K562 (cell line): ENCODE results near the gene SLC9A1. TPM values are rescaled to one million over a fixed set of nuclear protein-coding genes. Genes with fewer than 3 reads are reported as not detected.
A peak's percentile ranks its signal among the peaks of the same experiment; 100 is the strongest.

Experiments used
- CEBPZ ChIP-seq: fragments of 150-350 bp; IDR thresholded peaks from 2 replicates; pipeline ENCODE4 v1.6.1; 2014; ENCODE audit warnings: low read depth, mild to moderate bottlenecking, low read length, borderline replicate concordance
- DDX20 ChIP-seq: fragments of 450-650 bp; IDR thresholded peaks from 2 replicates; pipeline ENCODE4 v1.6.1; 2016; ENCODE audit warnings: missing genetic modification characterization, low read depth, mild to moderate bottlenecking, missing compliant biosample characterization, moderate library complexity
- GATAD2B ChIP-seq: fragments of 450-650 bp; IDR thresholded peaks from 2 replicates; pipeline ENCODE4 v1.6.1; 2017; ENCODE audit warnings: mild to moderate bottlenecking, borderline replicate concordance
- HDAC1 ChIP-seq, 2 experiments: fragments of 450-650 bp; IDR thresholded peaks; 2 replicates each; pipeline ENCODE4 v1.6.1; 2016 to 2017; ENCODE audit warnings: inconsistent platforms in 1 of 2, mild to moderate bottlenecking in 1 of 2, moderate library complexity in 1 of 2
- KHSRP ChIP-seq: fragments of 450-650 bp; IDR thresholded peaks from 2 replicates; pipeline ENCODE4 v1.6.1; 2017
- POLR3A ChIP-seq: IDR thresholded peaks from 2 replicates; pipeline ENCODE4 v1.6.1; 2011; ENCODE audit warnings: borderline replicate concordance, mild to moderate bottlenecking, moderate library complexity; ENCODE audit not compliant: insufficient read length, insufficient read depth; ENCODE audit errors: extremely low read depth
- PTRF ChIP-seq: fragments of 450-650 bp; IDR thresholded peaks from 2 replicates; pipeline ENCODE4 v1.6.1; 2016; ENCODE audit warnings: mild to moderate bottlenecking, missing genetic modification characterization, missing compliant biosample characterization
- RAD21 ChIP-seq, 2 experiments: fragments of 250-450 bp in 1 of 2; fragments of 450-650 bp in 1 of 2; sonication (Bioruptor Pico) in 1 of 2; formaldehyde crosslinking in 1 of 2; IDR thresholded peaks in 1 of 2; conservative IDR thresholded peaks in 1 of 2; 2 replicates each; pipeline versions ENCODE4 v1.4.0 to v1.8.0; 2020 to 2022; ENCODE audit warnings: mild to moderate bottlenecking in 2 of 2, moderate library complexity in 1 of 2
- RERE ChIP-seq: sonication (generic); formaldehyde crosslinking; IDR thresholded peaks from 2 replicates; pipeline ENCODE4 v1.8.0; 2023; ENCODE audit warnings: missing genetic modification reagents, mild to moderate bottlenecking, borderline replicate concordance
- SAP30 ChIP-seq: fragments of 200-600 bp; sonication (generic); IDR thresholded peaks from 2 replicates; pipeline ENCODE4 v1.6.1; 2012; ENCODE audit warnings: borderline replicate concordance, low read depth, mild to moderate bottlenecking, moderate library complexity, low read length, control low read depth, inconsistent platforms; ENCODE audit not compliant: insufficient read depth, poor library complexity, severe bottlenecking
- ZBTB1 ChIP-seq: sonication (generic); formaldehyde crosslinking; IDR thresholded peaks from 2 replicates; pipeline ENCODE4 v1.8.1; 2023; ENCODE audit warnings: missing genetic modification reagents, low read depth, mild to moderate bottlenecking, borderline replicate concordance
- ZBTB11 ChIP-seq, 3 experiments: fragments of 200-800 bp in 1 of 3; fragments of 250-450 bp in 1 of 3; fragments of 450-650 bp in 1 of 3; sonication (Bioruptor Pico) in 1 of 3; sonication (Bioruptor generic) in 1 of 3; formaldehyde crosslinking in 1 of 3; IDR thresholded peaks; 2 replicates each; pipeline versions ENCODE4 v1.6.1 to v1.8.0; 2016 to 2022; ENCODE audit warnings: mild to moderate bottlenecking in 2 of 3, missing genetic modification characterization in 2 of 3, missing compliant biosample characterization in 1 of 3, moderate library complexity in 1 of 3
- ZBTB7A ChIP-seq: IDR thresholded peaks from 2 replicates; pipeline ENCODE4 v1.6.1; 2011; ENCODE audit warnings: low read depth, mild to moderate bottlenecking, low read length, moderate library complexity, borderline replicate concordance; ENCODE audit not compliant: control insufficient read depth
- ZC3H8 ChIP-seq: fragments of 450-650 bp; IDR thresholded peaks from 2 replicates; pipeline ENCODE4 v1.6.1; 2017
- polyA plus RNA-seq, 8 experiments: library from polyadenylated mRNA; depleted of rRNA in 4 of 8; stranded (reverse) in 5 of 8; unstranded in 3 of 8; fragments of >200 nt; fragmentation: Nextera tagmentation in 2 of 8; fragmentation: Illumina TruSeq in 1 of 8; extraction: Ambion mirVana in 2 of 8; extraction: Trizol in 1 of 8; gene quantifications; 2 replicates each; pipeline versions ENCODE4 v1.2.1 to v1.2.3, GENCODE V29; 2011 to 2014; ENCODE audit warnings: inconsistent platforms in 1 of 8, missing spikeins in 1 of 8
- total RNA-seq, 7 experiments: library from RNA; depleted of rRNA in 6 of 7; stranded (reverse); fragments of >200 nt in 6 of 7; fragmentation: Illumina TruSeq in 2 of 7; extraction: Trizol in 2 of 7; gene quantifications; 2 replicates each; pipeline versions ENCODE4 v1.2.1 to v1.2.3, GENCODE V29; 2011 to 2021; ENCODE audit warnings: low replicate concordance in 1 of 7

Gene SLC9A1
- total and polyA plus RNA-seq, 9 of the 15 experiments (the other 6 are each of a cell fraction or from before 2014, with no cell fraction given): 0.59 to 14.4 (median 2.0) TPM

GRCh38 chr1:27145934-27146354 is 9.0 kb downstream of the SLC9A1 start (continued):
- no peak for TF ChIP-seq ZBTB11 (CRISPR knock-in tag; IDR thresholded peaks at IDR 0.05)
- TF ChIP-seq GATAD2B: no peak
- no peak for TF ChIP-seq PTRF (tag)
- no peak for TF ChIP-seq DDX20
- TF ChIP-seq ZBTB1 (CRISPR knock-in tag): no peak
- peak; percentile 58; the same call in 1 of the 2 replicates for TF ChIP-seq ZBTB7A
- TF ChIP-seq POLR3A: no peak
- no peak for TF ChIP-seq RAD21 (CRISPR knock-in tag; conservative IDR thresholded peaks at IDR 0.05 in 1 of 2, IDR thresholded peaks at IDR 0.05 in 1 of 2)
- TF ChIP-seq RERE (CRISPR knock-in tag): no peak
- no peak for TF ChIP-seq CEBPZ
- no peak for TF ChIP-seq KHSRP
- TF ChIP-seq SAP30: no peak
- peak in 1 of 2 experiments; percentile 47; a peak in 1 of 4 replicates for TF ChIP-seq HDAC1 (IDR thresholded peaks at IDR 0.05)
- no peak for TF ChIP-seq ZC3H8
